Kidney capillary endothelial cell (primary cell): ENCODE data around the gene RPL29.
A peak's percentile ranks its signal among the peaks of the same experiment; 100 is the strongest.

Source experiments
- DNase-seq: peaks from one replicate; pipeline ENCODE4 v3.0.0-alpha.2; 2018; ENCODE audit warnings: low spot score

RPL29 gene

DNA sequence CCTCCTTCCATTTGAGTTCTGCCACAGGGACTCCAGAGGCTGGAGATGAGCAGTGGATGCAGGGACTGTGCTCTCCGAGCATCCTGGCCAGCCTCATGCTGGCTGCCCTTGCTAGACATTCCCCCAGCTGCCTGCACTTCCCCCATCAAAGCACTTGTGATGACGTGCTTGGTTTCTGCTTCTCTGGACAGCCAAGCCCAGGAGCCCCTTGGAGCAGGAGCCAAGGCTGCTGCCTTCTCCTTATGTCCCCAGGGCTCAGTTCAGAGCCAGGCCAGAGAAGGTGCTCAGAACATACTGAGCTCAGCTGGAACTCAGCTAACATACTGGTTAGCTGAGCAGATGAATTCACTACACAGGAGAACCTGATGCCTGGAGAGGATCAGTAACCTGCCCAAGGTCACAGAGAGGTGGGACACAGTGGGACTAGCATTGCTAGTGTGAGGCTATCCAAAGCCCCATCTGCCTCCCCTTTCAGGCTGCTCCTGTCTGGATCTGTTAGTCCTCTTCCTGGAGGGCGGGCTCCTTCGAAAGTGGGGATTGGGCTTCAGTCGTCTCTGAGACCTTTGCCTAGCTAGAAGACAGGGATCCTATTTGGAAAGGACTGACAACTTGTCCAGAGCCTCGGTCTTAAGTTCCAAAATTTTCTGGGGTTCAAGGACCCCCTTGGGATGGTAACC lies 32.7 kb downstream of the RPL29 start:
- no peak for DNase-seq

DNA sequence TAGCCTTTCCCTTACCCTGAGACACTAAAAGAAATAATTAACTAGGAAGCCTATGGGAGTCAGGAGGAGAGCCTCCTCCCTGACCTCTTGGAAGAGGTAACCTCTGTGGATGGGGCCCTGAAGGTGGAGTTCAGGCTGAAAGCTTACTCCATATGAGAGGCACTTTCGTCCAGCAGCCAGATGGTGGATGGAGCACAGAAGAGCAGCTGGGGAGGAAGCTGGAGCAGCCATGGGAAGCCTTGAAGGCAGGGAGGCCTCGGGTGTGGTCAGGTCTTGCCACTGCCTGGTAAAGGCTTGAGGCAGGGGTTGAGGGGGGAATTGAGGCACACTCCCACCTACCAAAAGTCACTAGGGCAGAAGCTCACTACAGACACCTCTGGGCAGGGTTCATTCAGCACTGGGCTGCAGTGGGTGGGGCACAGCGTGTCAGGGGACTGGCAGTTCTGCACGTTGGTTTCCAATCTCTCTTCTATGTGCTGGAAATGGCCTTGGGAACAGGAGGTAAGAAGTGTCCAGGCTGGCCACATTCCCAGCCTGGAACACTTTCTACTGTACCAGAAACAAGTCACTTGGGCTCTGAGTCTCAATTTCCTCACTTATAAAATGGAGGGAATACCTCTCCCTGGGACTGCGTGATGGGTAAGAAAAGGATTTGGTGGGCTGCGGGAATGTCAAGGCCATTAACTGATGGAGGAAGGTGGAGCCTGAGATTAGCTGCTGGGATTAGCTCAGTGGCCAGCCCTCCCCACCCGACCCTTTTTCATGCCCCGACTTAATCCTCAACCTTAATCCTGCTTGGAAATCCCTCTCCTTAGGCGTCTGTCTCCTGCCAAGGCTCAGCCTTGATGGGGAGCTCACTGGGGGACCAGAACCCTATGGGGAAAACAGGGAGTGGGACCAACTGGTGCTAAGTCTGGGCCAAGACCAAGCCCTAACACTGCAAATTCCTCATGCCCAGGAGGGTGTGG lies 33.8 kb downstream of the RPL29 start:
- DNase-seq: no peak

DNA sequence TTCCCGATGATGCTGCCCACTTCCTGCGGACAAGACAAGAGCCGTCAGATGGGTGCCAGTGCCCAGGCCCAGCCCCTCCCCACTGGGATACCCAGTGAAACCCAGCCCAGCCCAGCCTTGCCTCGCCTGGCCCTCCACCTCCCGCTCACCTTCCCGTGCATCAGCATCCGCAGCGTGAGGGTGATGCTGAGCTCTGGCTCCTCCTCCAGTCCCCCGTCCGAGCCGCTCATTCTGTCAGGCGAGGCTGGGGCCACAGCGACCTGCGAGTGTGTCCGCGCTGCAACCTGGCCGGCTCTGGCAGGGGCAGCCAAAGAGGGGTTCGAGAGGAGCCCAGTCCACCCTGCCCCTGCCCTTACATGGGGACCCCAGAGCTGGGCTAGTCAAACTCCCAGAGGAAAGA lies 34.7 kb downstream of the RPL29 start:
- DNase-seq: no peak

DNA sequence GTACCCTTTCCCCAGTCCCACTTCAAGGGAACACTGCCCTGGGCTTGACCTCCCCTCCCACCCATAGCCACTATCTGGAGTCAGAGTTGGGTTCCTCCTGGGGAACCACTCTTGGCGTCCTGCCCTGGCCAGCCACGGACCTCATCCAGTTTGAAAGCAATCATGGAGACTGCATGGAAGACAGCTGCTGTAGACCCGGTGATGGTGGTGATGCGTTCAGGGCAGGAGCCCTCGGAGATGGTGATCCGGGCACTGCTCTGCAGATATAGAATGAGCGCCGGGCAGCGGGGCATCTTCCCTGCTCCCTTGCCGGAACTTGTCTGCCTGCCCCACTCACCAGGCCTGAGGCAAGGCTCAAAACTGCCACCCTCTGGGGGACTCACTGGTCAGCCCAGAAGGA lies 35.3 kb downstream of the RPL29 start:
- no peak for DNase-seq

DNA sequence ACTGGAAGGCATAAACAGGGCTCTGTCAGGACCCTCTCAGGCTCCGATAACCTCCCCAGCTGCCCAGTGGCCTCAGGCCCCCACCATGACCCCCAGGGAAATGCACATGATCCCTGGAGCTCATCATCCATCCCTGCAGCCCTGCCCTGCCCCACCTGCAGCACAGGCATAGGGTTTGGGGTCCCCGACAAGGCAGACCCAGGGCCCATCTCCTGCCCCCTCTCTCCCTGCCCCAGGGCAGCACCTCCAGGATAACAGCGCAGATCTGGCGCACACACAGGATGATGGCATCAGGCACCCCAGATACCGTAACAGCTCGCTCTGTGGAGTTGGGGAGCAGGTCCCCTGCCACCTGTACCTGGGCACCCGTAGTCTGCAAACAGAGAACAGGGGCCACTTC lies 36.0 kb downstream of the RPL29 start:
- DNase-seq: no peak

DNA sequence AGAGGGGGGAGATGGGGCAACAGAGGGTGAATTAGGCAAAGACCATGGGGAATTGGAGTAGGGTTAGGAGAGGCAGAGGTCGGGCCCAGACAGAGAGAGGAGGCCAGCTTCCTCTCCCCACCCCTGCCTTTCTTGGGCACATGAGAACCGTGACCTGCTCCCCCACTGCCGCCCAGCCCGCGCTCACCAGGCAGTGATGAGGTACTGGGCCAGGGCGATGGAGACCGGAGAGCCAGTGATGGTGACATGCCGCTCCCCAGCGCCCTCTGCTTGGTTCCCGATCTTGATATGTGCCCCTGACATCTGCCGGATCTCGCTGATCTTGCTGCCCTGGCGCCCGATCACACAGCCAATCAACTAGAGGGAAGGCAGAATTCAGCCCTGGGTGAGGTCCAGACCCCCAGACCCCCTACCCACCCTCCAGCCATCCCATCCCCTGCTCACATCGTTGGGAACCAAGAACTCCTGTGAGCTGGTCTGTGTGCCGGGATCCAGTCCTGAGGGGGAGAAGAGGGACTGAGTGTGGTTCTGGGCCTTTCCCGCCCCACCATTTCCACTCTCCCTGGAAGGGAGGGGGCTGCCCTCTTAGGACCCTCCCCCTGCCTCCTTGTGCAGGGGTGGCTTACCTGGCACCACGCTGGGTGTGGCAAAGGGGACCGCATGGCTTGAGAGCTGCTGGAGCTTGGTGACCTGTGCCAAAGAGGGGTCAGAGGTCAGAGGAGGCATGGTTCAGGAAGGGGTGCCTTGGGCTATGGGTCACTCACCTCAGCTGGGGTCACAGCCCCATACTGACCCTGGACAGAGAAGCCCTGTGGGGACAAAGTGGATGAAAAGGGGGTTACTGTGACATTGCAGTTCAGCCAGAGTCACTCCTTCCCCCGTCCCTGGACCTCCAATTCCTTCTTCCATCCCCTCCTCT lies 36.8 kb downstream of the RPL29 start:
- DNase-seq: no peak

DNA sequence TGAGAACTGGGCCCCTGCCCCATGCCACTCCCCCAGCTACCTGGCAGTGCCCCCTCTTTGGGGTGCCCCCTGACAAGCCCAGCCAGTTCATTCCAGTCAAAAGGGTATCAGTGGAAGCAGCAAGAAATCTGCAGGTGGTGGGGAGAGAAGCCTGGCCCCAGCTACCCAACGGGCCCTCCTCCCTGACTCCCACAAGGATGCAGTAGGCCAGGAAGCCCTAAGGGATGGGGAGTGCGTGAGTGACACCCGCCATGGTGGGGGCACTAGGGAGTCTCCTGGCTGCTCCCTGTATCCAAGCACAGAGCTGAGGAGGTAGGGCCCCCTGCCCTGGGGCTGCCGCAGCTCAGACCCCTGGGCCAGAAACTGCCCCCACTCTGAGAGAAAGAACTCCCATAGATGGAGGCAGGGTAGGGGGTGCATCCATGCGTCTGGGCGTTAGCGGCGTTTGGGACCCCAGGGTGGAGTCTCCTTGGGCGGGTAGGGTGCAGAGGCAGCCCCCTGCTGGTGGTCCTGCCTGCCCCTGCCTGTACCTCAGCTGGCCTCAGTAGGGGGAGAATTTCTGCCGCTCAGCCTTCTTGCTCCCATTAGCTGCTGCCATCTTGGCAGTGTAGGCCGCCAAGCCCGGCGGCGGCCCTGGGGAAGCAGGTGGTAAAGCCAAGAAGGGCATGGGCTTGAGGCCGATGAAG lies 38.0 kb downstream of the RPL29 start:
- DNase-seq: no peak

DNA sequence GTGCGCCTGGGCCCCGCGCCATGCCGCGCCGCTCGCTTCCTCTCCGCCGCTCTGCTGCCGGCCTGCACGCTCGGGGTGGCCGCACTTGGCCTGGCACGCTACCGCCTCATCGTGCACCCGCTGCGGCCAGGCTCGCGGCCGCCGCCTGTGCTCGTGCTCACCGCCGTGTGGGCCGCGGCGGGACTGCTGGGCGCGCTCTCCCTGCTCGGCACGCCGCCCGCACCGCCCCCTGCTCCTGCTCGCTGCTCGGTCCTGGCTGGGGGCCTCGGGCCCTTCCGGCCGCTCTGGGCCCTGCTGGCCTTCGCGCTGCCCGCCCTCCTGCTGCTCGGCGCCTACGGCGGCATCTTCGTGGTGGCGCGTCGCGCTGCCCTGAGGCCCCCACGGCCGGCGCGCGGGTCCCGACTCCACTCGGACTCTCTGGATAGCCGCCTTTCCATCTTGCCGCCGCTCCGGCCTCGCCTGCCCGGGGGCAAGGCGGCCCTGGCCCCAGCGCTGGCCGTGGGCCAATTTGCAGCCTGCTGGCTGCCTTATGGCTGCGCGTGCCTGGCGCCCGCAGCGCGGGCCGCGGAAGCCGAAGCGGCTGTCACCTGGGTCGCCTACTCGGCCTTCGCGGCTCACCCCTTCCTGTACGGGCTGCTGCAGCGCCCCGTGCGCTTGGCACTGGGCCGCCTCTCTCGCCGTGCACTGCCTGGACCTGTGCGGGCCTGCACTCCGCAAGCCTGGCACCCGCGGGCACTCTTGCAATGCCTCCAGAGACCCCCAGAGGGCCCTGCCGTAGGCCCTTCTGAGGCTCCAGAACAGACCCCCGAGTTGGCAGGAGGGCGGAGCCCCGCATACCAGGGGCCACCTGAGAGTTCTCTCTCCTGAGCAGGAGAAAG lies 39.6 kb downstream of the RPL29 start:
- peak; percentile 64 for DNase-seq

DNA sequence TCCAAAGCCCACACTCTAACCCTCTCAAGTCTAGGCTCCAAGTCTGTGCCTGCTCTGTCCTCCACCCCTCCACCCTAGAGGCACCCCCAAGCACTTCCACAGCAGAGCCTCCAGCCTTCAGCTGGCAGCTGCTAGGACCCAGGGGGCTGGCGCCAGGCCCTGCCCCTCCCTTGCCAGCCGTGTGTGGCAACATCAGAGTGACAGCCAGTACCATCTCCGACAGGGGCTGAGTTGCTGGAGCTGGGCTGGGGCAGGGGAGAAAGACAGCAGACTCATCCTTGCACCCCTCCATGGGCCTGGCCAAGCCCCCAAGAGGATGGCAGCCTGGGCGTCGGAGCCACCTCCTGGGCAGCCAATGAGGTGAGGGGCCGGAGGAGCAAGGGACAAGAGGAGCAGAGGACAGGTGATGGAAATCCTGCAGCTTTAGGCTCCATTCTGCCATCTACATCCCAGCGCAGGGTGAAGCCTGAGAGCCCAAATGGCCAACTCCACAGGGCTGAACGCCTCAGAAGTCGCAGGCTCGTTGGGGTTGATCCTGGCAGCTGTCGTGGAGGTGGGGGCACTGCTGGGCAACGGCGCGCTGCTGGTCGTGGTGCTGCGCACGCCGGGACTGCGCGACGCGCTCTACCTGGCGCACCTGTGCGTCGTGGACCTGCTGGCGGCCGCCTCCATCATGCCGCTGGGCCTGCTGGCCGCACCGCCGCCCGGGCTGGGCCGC lies 40.4 kb downstream of the RPL29 start, which contains the start of gene GPR62:
Gene GPR62, plus strand, starts transcription at position 207 of the 718 bp plus-strand sequence. Its CDS starts 272 bp downstream, at position 479.
- DNase-seq: no peak

DNA sequence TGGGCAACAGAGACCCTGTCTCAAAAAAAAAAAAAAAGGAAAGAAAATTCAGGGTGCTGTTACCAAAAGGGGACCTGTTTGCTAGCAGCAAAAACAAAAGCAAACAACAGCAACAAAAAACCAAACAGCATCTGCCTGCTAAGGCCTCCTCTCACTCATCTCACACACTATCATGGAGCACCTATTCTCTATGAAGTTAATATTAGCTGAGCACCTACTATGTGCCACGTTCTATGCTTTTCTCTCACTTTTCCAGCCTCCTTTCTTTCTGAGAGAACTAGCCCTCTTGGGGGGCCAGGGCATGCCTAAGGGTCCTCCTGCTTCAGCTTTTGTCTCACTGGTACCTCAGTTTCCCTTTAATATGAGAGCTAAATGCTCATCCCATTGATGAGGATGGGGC lies 41.0 kb downstream of the RPL29 start:
- no peak for DNase-seq

DNA sequence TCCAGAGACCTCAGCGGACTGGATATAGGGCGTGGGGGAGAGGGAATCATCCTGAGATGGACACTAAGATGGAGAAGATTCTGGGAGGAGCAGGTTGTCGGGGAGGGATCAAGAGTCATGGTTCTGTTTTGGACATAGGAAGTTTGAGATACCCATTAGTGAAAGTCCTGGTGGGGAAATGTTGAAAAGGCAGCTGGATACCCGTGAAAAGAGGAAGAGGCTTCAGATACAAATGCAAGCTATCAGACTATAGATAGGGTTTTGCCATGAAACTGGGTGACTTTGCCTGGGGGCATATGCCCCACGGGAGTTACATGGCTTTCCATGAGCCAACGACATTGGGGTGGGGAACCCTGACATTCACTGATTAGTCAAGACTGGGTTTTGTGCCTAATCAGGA lies 41.6 kb downstream of the RPL29 start:
- no peak for DNase-seq

DNA sequence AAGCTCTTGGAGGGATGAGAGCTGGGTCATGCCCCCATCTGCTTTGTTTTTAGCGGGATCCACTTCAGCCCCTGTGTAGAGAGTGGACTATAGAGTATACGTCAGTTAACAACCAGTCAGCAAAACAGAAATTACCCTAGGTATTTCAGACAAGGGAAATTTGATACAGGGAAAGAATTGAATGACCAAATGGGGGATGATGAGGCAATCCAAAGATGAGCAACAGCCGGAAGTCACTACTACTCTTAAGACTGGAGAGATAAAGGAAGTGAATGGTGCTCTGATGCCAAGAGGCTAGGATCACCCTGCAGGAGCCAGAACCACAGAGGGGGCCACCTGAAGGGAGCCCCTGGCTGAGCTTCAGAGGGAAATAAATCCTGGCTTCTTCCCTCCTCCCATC lies 42.2 kb downstream of the RPL29 start:
- DNase-seq: no peak

DNA sequence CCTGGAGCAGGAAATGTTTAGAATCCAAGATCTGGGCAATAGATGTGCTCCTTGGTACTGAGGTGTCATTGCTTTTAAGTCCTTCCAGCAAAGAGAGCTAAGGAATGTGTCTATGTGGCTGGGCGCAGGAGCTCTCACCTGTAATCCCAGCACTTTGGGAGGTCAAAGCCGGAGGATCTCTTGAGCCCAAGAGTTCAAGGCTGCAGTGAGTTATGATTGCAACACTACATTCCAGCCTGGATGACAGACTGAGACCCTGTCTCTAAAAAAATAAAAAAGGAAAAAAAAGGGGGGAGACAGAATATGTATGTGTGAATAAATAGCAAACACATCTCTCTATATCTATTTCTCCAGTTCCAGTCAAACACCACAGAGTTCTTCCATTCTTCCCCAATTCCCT lies 44.8 kb downstream of the RPL29 start:
- no peak for DNase-seq

DNA sequence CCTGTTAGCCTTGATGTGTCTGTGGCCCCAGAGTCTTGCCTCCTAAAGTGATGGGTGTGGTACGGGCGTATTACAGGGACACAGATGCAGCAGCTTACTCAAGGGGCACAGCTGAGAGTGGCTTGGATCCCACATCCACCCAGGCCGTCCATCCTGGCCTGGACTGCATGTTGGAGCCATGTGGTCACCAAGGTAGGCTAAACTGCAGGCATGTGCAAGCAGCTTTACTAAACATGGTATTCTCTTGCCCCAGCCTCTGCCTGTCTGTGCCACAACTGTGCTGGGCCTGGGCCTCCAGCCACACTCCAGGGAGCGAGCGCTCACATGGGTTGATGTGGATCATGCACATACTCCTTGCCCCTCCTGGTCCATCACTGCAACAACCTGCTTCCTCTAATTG lies 46.6 kb downstream of the RPL29 start:
- DNase-seq: no peak

DNA sequence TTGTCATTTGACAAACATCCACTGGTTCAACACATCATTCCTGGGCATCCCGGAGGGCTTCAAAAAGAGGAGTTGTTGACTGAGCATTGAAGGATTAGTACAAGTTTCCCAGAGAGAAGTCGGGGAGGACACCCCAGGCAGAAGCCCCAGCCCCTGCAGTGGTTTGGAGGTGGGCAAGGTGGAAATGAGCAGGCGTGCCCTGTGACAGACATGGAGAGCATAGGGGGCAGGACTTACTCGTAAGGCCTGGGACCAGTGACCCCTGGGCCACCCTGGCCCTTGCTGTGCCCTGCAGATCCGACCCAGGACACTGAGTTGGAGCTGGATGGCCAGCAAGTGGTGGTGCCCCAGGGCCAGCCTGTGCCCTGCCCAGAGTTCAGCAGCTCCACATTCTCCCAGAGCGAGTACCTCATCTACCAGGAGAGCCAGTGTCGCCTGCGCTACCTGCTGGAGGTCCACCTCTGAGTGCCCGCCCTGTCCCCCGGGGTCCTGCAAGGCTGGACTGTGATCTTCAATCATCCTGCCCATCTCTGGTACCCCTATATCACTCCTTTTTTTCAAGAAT lies 47.6 kb downstream of the RPL29 start:
- DNase-seq: no peak

DNA sequence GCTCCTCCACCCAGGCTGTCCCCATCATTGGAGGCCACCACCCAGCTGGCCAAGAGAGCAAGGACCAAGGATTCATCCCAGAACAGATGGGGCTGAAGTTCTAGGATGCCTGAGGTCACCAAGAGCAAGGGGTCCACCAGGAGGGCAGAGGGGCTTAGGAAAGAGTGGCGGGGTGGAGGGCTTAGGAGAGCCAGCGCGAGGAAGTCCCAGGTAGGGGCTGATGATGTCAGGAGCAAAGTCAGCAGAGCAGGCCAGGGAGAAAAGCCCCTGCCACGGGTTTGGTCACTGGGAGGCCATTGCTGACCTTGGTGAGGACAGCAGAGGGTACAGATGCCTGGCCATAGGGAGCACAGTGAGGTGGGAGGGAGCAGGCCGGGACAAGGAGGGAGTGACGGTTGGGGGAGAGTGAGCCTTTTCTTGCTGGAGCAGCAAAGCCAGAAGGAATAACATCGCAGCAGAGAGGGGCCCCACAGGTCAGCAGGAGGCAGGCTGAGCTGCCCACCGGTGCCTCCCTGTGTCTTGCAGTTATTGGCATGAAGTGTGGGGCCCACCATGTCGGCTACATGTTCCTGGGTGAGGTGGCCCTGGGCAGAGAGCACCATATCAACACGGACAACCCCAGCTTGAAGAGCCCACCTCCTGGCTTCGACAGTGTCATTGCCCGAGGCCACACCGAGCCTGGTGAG lies 48.3 kb downstream of the RPL29 start:
- DNase-seq: no peak

DNA sequence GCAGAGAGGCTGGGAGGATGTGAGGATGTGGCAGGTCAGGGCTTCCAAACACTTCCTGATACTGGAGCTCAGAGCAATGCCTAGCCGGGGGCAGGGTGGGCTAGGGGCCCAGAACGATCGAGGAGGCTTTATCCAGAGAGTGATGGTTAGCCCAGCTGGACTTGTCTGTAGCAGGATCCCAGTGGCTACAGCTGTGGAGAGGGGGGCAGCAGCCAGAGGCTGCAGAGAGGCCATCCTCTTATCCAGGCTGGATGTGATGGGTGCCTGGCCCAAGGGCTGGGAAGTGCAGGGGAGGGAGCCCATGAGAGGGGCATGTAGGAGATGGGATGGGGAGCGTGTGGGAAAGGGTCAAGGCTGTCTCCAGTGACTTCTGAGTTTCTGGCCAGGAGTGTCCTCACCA lies 48.9 kb downstream of the RPL29 start:
- DNase-seq: no peak

DNA sequence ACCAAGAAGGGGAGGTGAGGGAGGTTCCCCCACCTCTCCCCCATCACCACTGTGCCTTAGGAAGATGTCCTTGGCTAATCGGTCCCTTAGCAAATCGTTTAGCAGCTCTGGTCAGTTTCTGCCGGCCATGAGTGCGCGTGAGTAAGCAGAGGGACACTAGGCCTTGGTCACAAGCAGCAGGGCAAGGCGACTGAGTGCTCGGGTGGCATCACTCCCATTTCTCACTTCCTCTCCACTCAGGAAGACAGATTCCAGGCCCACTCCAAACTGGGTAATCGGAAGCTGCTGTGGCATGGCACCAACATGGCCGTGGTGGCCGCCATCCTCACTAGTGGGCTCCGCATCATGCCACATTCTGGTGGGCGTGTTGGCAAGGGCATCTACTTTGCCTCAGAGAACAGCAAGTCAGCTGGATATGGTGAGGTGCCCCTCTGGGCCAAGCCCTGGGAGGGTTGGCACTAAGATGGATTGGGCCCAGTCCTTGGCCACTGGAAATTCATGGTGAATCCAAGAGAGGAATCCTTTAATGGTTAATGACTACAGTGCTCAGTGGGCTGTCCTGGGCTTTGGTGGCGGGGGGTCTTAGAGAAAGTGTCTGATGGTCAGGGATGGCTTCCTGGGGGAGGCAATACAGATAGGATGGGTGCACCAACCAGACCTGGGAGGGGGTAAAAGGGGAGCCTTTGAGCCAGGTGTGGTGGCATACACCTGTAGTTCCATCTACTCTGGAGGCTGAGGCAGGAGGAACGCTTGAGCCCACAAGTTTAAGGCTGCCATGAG lies 49.6 kb downstream of the RPL29 start:
- DNase-seq: no peak
